Karpas-422 (cell line): Measurements from ENCODE around the gene TRIOBP. TPM values are rescaled to one million over a fixed set of nuclear protein-coding genes. Genes with fewer than 3 reads are reported as not detected.

ENCODE experiments used
- DNase-seq: peaks from one replicate; pipeline ENCODE4 v3.0.0-alpha.2; 2015
- H2AFZ ChIP-seq: fragments of 200-600 bp; sonication (generic); 2 replicates; pipeline ENCODE4 v1.6.1; 2014; ENCODE audit warnings: antibody characterized with exemption, low read length, mixed read lengths
- H3K27ac ChIP-seq: fragments of 200-600 bp; sonication (generic); 2 replicates; pipeline ENCODE4 v1.5.1; 2014; ENCODE audit warnings: mild to moderate bottlenecking, low read length, moderate library complexity
- H3K27me3 ChIP-seq: fragments of 200-600 bp; sonication (generic); 2 replicates; pipeline ENCODE4 v1.6.1; 2014; ENCODE audit warnings: low read length, mixed read lengths
- H3K36me3 ChIP-seq: fragments of 200-600 bp; sonication (generic); 2 replicates; pipeline ENCODE4 v1.6.1; 2014; ENCODE audit warnings: low read length, mixed read lengths; ENCODE audit not compliant: insufficient read depth
- H3K4me1 ChIP-seq: fragments of 200-600 bp; sonication (generic); 2 replicates; pipeline ENCODE4 v1.6.1; 2014; ENCODE audit warnings: mild to moderate bottlenecking, low read length, mixed read lengths
- H3K4me2 ChIP-seq: fragments of 200-600 bp; sonication (generic); 2 replicates; pipeline ENCODE4 v1.6.1; 2014; ENCODE audit warnings: low read length, low read depth, mild to moderate bottlenecking; ENCODE audit not compliant: poor library complexity, severe bottlenecking
- H3K4me3 ChIP-seq: fragments of 200-600 bp; sonication (generic); 2 replicates; pipeline ENCODE4 v1.5.1; 2014; ENCODE audit warnings: mild to moderate bottlenecking, antibody characterized with exemption, low read length, mixed read lengths
- H3K79me2 ChIP-seq: fragments of 200-600 bp; sonication (generic); 2 replicates; pipeline ENCODE4 v1.6.1; 2014; ENCODE audit warnings: mild to moderate bottlenecking, low read length, mixed read lengths
- H3K9ac ChIP-seq: fragments of 200-600 bp; sonication (generic); 2 replicates; pipeline ENCODE4 v1.6.0; 2014; ENCODE audit warnings: low read length
- H3K9me2 ChIP-seq: fragments of 200-600 bp; sonication (generic), shearing (Covaris generic); replicated peaks from 2 replicates; pipeline ENCODE4 v1.6.0; 2014; ENCODE audit warnings: mild to moderate bottlenecking, low read length, moderate library complexity; ENCODE audit not compliant: insufficient read depth
- H3K9me3 ChIP-seq: fragments of 300-700, 200-600 bp; sonication (generic); 2 replicates; pipeline ENCODE4 v1.6.1; 2014; ENCODE audit warnings: low read length, mixed read lengths
- H4K20me1 ChIP-seq: fragments of 200-600 bp; sonication (generic); 2 replicates; pipeline ENCODE4 v1.6.1; 2014; ENCODE audit warnings: mild to moderate bottlenecking, antibody characterized with exemption, low read length, low read depth; ENCODE audit not compliant: insufficient read depth
- total RNA-seq: library from RNA; depleted of rRNA; stranded (reverse); fragments of >200 nt; shearing (Covaris generic); gene quantifications from 2 replicates; pipeline ENCODE4 v1.2.3, GENCODE V29; 2014; ENCODE audit warnings: low replicate concordance

Gene TRIOBP
- total RNA-seq, 1 experiment from 2014 or later: 14.6 TPM

GRCh38 chr22:37674951-37675929, 21.6 kb upstream of the TRIOBP start, which contains the start of gene LGALS1:
Gene LGALS1 (plus strand): TSS chr22:37675636. CDS start chr22:37675703, 67 bp downstream.
- peak within 1 kb of the TSS; percentile 85 for H3K27ac ChIP-seq
- H3K36me3 ChIP-seq: no peaks in the 10 kb centered on the region
- peak; percentile 87 for DNase-seq
- peaks cover 34% of the 10 kb centered on the region for H3K4me1 ChIP-seq
- no peaks in the 10 kb centered on the region for H3K27me3 ChIP-seq
- peak within 1 kb of the TSS; percentile 52; the same call in 1 of the 2 replicates for H2AFZ ChIP-seq
- H3K9me2 ChIP-seq: no peaks in the 10 kb centered on the region
- H3K4me3 ChIP-seq: peak within 1 kb of the TSS; percentile 69
- peak within 1 kb of the TSS; percentile 86 for H3K4me2 ChIP-seq
- H3K79me2 ChIP-seq: no peaks in the 10 kb centered on the region
- H4K20me1 ChIP-seq: no peaks in the 10 kb centered on the region
- H3K9ac ChIP-seq: peak within 1 kb of the TSS; percentile 75
- H3K9me3 ChIP-seq: no peaks in the 10 kb centered on the region

GRCh38 chr22:37675930-37676735, 20.7 kb upstream of the TRIOBP start:
- Histone ChIP-seq H3K27ac (peak overlapping the region; percentile 85), H3K79me2 (no peaks in the 10 kb centered on the region), H3K9me3 (no peaks in the 10 kb centered on the region), H2AFZ (no peak overlapping the region), H3K4me1 (peaks cover 34% of the 10 kb centered on the region), H3K4me3 (peak overlapping the region; percentile 69), H3K36me3 (no peaks in the 10 kb centered on the region), H3K27me3 (no peaks in the 10 kb centered on the region), H3K9me2 (no peaks in the 10 kb centered on the region), H4K20me1 (no peaks in the 10 kb centered on the region), H3K9ac (peak overlapping the region; percentile 75), H3K4me2 (peak overlapping the region; percentile 86)
- peak; percentile 55 for DNase-seq

- Histone ChIP-seq H3K36me3 (no peaks in the 10 kb centered on the region), H3K27ac (peak overlapping the region; percentile 85), H2AFZ (peak overlapping the region; percentile 88; the same call in 1 of the 2 replicates), H3K79me2 (no peaks in the 10 kb centered on the region), H3K4me1 (peaks cover 38% of the 10 kb centered on the region), H3K9me2 (no peaks in the 10 kb centered on the region), H3K4me3 (peak overlapping the region; percentile 69), H3K27me3 (no peaks in the 10 kb centered on the region), H3K4me2 (peak overlapping the region; percentile 86), H3K9me3 (no peaks in the 10 kb centered on the region), H4K20me1 (no peaks in the 10 kb centered on the region), H3K9ac (peak overlapping the region; percentile 75)
- peak; percentile 96 for DNase-seq
These were observed 19.9 kb upstream of the TRIOBP start for GRCh38 chr22:37676736-37677492.

GRCh38 chr22:37677493-37677974, 19.3 kb upstream of the TRIOBP start:
- H2AFZ ChIP-seq: peak overlapping the region; percentile 88; the same call in 1 of the 2 replicates
- H3K4me3 ChIP-seq: peak overlapping the region; percentile 69
- no peaks in the 10 kb centered on the region for H3K9me2 ChIP-seq
- H3K36me3 ChIP-seq: no peaks in the 10 kb centered on the region
- 0 out of 2 replicates have a peak overlapping the region, but pooled peaks have one; percentile 53 for H3K27ac ChIP-seq
- no peaks in the 10 kb centered on the region for H3K27me3 ChIP-seq
- H3K4me1 ChIP-seq: peaks cover 38% of the 10 kb centered on the region
- H3K79me2 ChIP-seq: no peaks in the 10 kb centered on the region
- no peaks in the 10 kb centered on the region for H4K20me1 ChIP-seq
- H3K9me3 ChIP-seq: no peaks in the 10 kb centered on the region
- peak overlapping the region; percentile 86 for H3K4me2 ChIP-seq
- H3K9ac ChIP-seq: peak overlapping the region; percentile 75
- no peak for DNase-seq

- no peaks in the 10 kb centered on the region for H3K36me3 ChIP-seq
- H3K27me3 ChIP-seq: no peaks in the 10 kb centered on the region
- H4K20me1 ChIP-seq: no peaks in the 10 kb centered on the region
- no peak overlapping the region for H2AFZ ChIP-seq
- no peaks in the 10 kb centered on the region for H3K79me2 ChIP-seq
- H3K4me3 ChIP-seq: no peak overlapping the region
- no peaks in the 10 kb centered on the region for H3K9me3 ChIP-seq
- peaks cover 38% of the 10 kb centered on the region for H3K4me1 ChIP-seq
- H3K9ac ChIP-seq: no peak overlapping the region
- no peak for DNase-seq
- no peak overlapping the region for H3K4me2 ChIP-seq
- H3K27ac ChIP-seq: no peak overlapping the region
- no peaks in the 10 kb centered on the region for H3K9me2 ChIP-seq
These were observed 18.5 kb upstream of the TRIOBP start for GRCh38 chr22:37678372-37678771.

- no peak overlapping the region for H3K4me2 ChIP-seq
- no peak overlapping the region for H3K4me3 ChIP-seq
- no peaks in the 10 kb centered on the region for H4K20me1 ChIP-seq
- H3K9me3 ChIP-seq: no peaks in the 10 kb centered on the region
- H3K27ac ChIP-seq: no peak overlapping the region
- no peaks in the 10 kb centered on the region for H3K36me3 ChIP-seq
- no peaks in the 10 kb centered on the region for H3K27me3 ChIP-seq
- no peak overlapping the region for H2AFZ ChIP-seq
- H3K9ac ChIP-seq: no peak overlapping the region
- H3K79me2 ChIP-seq: no peaks in the 10 kb centered on the region
- H3K4me1 ChIP-seq: peaks cover 38% of the 10 kb centered on the region
- no peak for DNase-seq
- no peaks in the 10 kb centered on the region for H3K9me2 ChIP-seq
These were observed 17.2 kb upstream of the TRIOBP start for GRCh38 chr22:37679670-37680069.

GRCh38 chr22:37680191-37680851, 16.5 kb upstream of the TRIOBP start:
- H2AFZ ChIP-seq: no peak overlapping the region
- H3K4me2 ChIP-seq: no peak overlapping the region
- DNase-seq: no peak
- H3K9ac ChIP-seq: no peak overlapping the region
- no peak overlapping the region for H3K4me3 ChIP-seq
- no peaks in the 10 kb centered on the region for H3K79me2 ChIP-seq
- no peak overlapping the region for H3K27ac ChIP-seq
- no peaks in the 10 kb centered on the region for H3K9me3 ChIP-seq
- no peaks in the 10 kb centered on the region for H3K9me2 ChIP-seq
- no peaks in the 10 kb centered on the region for H3K36me3 ChIP-seq
- no peaks in the 10 kb centered on the region for H4K20me1 ChIP-seq
- H3K4me1 ChIP-seq: peaks cover 38% of the 10 kb centered on the region
- H3K27me3 ChIP-seq: no peaks in the 10 kb centered on the region
